DMS53 treated with DMSO at 0.1 percent for 48 hours (cell line): Measurements from ENCODE around the gene NPHP4.

Experiments used
- DNase-seq: peaks from one replicate; lab custom pipeline; 2025; ENCODE audit not compliant: unreplicated experiment; lab: John Stamatoyannopoulos, UW

The NPHP4 gene

GRCh38 chr1:5951846-5952410, 40.3 kb downstream of the NPHP4 start:
- DNase-seq, result no peak

DNA sequence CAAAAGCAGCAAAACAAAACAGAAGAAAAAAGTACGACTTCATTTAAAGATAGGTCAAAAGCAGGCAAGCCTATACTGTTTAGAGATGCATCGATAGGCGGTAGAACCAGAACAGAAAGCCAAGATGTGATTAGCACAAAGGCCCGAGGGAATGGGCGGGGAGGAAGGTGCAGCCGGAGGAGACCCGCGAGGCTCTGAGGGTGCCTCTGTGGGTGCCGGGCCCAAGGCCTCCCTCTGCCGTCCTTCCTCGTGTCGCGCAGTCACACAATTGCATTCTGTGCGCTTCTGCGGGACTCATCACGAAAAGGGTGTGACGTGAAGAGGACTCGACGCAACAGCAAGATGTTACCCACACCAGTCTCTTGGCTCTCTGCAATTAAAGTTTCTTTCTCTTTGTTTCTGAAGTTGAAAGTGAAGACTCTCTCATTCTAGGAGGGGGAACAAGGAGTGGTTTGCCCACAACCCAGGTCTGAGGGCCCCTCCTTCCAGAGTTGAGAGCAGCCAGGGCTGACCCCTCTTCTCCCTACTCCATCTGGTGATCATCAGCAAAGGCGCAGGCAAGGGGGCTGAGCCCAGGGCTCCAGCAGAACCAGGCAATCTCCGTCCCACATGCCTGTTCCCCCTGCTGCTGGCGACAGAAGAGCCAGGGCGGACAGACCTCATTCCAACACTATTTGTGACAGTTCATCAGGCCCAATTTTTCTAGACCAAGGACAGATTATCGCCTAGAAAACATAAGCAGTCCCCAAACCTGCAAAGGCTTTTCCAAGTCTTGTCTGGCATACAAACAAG, 41.0 kb downstream of the NPHP4 start:
- DNase-seq, result no peak

DNA sequence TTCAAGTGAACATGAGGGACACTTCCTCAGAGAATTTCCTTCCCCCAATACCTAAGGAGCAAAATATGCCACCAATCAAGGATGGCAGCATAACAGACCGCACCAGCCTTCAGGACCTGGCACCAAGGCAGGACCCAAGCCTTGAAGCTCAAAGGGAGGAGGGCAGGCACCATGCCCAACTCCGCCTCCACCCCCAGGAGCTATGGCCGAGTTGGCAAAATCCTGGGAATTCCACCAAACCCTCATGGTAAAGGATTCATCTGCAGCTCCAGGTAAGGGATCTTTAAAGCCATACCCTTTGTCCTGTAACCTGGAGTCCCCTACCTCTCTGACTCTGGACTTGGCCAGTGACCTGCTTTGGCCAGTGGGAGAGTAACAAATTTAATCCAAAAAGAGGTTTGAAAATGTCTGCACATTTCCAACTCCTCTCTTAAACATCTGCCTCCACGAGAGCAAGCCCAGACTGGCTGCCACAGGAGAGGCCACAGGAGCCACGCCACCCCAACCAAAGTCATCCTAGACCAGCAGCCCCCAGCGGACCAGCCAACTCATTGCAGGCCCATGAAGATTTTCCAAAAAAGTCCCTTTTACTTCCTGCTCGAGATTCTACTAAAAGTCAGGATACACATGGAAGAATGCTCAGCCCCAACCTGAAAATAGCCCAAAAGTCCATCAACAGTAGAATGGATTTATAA, 41.9 kb downstream of the NPHP4 start:
- no peak for DNase-seq

DNA sequence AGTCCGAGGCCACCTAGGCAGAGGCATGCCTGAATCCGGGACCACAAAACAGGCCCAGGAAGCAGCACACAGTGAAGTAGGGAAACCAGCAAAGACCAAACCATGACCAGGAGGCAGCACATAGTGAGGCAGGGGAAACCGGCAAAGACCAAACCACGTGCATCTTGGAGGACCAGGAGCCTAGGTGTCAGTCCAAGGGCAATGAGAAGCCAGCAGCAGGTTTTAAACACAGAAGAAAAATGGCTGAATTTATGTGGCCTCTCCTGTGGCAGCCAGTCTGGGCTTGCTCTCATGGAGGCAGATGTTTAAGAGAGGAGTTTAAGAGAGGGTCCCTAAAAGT, 42.5 kb downstream of the NPHP4 start:
- DNase-seq, result no peak

DNA sequence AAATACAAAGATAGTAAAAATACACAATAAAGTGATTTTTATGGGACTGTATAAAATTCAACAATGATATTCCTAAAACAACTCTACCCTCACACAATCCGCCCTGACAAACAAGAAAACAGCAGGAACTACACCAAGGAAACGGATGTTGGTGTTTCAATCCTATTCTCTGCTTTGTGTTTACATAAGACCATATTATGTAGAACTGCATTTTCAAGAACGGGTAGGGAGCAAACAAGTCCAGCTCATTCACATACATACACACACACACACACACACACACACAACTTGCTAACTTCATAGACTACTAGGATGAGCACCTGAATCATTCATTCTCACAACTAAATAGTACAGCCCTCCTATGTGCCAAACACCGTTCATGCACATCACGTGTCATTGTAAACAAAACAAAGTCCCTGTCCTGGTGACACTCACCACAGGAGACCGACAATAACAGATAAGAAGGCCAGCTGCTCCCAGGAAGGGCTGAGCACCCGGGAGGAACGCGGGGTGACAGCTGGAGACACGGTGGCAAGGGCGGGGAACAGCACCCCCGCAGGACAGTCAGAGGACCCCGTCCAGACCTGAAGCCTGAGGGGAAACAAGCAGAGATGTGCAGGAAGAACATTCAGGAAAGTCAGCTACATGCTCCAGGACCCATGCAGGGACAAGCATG, 43.0 kb downstream of the NPHP4 start:
- DNase-seq, result peak; percentile 88

GRCh38 chr1:5948681-5949005, 43.6 kb downstream of the NPHP4 start:
- DNase-seq, result no peak

DNA sequence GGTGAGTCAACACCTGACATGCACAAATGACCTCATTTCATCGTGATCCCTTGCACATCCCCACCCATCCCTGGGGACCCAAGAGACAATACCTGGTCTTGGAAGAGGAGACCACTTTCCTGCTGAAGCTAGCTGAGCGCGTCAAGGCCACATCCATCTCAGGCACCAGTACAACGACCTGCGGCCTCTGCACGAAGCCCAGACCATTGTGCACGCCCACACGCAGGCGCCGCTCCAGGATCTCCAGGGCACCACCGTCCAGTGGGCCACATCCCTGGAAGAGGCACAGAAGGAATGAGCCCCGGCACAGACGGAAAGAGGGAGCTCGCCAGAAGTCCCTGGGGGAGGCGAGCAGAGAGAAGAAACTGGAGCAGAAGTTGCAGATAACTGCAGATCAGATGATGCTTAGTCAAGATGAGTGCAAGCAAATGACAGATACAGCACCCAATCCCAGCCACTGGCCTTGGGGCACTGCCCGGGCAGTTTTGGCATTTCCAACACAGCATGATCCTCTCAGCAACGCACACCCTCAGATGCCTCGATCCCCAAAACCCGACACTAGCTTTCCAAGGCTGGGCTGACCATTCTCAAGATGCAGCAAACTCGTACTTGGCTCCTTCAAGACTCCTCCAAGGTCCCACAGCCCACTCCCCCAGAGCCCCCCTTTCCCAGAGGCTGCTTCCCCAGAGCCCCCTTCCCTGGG, 44.1 kb downstream of the NPHP4 start:
- no peak for DNase-seq

DNA sequence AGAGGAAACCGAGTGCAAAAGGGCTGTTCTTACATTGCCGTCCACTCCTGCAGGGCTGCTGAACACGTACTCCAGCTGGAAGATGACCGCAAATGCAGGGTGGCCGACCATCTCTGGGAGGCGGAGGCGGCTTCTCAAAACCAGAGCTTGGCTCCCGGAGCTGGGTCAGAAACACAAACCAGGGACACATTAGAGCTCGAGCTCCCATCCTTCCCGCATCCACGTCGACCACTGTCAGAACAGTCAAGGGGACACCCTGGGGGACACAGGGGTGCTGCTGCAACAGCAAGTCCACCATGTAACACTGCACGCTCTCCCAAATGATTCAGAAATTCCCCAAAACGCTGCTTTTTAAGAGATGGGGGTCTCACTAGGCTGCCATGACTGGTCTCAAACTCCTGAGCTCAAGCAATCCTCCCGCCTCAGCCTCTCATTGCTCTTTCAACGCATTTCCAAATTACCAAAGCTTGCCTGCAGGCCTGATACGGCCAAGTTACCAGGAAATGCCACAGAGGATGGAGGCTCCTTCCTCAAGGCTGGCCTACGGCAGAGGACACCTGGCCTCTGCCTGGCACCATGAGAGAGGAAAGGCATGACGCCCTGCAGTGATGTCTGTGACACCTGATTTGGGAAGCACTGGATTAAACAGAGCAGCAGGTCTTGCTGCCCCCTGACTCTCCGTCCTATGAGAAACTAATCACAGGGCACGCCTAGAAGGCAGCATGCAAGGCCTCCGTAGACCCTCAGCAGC, 45.0 kb downstream of the NPHP4 start:
- no peak for DNase-seq

DNA sequence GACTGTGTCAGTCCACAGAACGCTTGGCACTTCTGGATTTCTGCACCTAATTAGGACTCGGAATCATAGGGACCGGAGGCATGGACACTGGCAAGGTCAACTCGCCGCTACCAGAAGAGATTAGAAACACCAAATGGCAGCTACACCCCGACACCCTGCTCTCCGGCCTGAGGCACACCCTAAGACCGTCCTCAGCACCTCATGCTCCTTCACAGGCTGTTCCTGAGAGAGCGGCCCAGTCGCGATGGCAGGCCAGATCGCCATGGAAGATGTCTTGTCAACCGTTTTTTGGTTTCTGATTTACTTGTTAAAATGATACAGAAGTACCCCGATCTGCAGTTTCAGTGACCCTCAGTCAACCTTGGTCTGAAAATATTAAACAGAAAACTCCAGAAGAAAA, 46.8 kb downstream of the NPHP4 start:
- DNase-seq, result no peak

- DNase-seq, result no peak
These were observed 47.4 kb downstream of the NPHP4 start for GRCh38 chr1:5944843-5945167.

GRCh38 chr1:5944154-5944842, 47.9 kb downstream of the NPHP4 start:
- DNase-seq, result no peak

DNA sequence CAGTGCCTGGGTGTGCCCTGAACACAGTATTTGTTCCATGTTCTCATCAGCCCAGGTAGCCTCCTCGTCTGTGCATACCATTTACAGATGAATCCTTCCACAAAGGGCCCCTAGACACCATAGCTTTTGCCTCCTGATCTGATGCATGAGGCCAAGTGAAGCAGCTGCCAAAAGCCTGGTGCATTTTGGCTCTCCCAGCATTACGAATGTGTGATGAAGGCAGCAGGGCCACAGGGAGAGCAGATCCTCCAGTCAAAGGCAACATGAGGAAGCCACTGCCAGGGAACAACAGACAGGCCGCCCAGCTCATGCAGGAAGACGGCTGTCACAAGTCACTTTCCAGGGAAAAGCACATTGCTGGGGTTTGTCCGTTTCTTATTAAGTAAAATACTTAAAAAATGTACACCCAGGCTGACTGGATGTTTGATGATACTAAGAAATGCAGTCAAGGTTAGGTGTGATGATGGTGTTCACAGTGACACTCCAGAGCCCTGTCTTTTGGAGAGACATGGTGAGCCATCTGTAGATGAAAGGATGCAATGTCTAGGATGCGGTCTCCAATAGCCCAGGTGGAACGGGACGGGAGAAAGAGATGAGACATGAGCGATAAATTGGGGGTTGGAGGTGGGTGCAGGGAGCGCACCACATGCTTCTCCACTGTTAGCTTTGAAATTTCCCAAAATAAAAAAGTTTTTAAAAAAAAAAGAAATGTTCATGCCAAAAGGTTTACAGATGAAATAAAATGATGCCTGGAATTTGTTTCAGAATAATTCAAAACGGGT, 48.7 kb downstream of the NPHP4 start:
- DNase-seq, result no peak

DNA sequence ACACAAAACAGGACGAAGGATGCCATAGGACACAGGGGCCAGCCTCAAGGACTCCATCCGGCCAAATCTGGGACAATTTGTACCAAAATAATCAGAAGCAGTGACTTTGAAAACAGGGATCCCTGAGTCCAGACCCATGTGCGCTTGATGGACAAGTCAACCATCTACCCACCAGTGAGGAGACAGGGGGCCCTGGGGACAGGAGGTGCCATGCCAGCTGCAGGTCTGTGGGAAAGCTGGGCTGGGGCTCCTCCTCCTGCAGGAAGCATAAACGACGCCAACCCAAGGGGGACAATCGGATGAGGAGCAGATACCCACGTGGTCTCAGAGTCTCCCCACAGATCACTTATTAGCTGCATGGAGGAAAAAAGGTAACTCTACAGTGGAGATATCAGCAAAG, 50.6 kb downstream of the NPHP4 start:
- no peak for DNase-seq

GRCh38 chr1:5940723-5941407, 51.4 kb downstream of the NPHP4 start:
- DNase-seq, result no peak

- no peak for DNase-seq
These were observed 52.7 kb downstream of the NPHP4 start for GRCh38 chr1:5939271-5940170.

- no peak for DNase-seq
These were observed 54.1 kb downstream of the NPHP4 start for GRCh38 chr1:5938101-5938646.

DNA sequence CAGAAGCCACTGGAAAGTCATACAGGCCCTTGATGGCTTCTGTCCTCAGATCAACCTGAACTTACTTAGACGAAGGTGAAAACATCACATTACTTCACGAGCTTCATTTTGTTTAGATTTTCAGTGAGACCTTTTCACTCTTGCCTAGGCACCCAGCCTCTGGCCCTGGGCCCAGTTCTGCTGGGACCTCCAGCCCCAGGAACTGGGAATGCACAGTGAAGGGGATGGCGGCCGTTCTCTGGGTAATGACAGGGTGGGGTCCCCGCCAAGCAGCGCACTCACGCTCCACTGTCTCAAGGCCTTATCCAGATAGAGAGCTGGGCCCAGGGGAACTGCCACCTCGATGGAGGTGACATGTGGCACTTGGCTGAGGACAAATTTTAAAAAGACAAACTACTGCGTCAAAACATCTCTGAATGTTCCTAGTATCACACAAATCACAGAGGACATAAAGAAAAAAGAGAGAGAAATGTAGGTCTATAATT, 54.8 kb downstream of the NPHP4 start:
- DNase-seq, result no peak
